ENCODE measurements around the gene UBIAD1.
"Not testable (repeated sequence)": the region's sequence is repeated elsewhere in the genome, so short reads cannot be mapped to it uniquely, and the experiment has no call there.

UBIAD1 gene

DNA sequence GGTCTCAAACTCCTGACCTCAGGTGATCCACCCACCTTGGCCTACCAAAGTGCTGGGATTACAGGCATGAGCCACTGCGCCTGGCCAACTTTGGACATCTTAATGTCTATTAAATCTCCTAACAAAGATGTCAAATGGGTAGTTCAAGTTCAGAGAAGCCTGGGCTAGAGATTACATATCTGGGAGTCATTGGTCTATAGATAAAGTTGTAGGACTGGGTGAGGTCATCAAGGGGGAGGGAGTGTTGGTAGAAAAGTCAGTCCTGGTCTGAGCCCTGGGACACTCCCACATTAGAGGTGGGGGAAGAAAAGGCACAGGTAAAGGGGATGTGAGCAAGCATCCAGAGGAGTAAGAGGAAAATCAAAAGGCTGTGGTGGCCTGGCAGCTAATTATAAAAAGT lies 6.6 kb downstream of the UBIAD1 start:
- DNase-seq (ENCODE audit: low read depth in 4 of 4, low spot score in 1 of 4) = no peak

DNA sequence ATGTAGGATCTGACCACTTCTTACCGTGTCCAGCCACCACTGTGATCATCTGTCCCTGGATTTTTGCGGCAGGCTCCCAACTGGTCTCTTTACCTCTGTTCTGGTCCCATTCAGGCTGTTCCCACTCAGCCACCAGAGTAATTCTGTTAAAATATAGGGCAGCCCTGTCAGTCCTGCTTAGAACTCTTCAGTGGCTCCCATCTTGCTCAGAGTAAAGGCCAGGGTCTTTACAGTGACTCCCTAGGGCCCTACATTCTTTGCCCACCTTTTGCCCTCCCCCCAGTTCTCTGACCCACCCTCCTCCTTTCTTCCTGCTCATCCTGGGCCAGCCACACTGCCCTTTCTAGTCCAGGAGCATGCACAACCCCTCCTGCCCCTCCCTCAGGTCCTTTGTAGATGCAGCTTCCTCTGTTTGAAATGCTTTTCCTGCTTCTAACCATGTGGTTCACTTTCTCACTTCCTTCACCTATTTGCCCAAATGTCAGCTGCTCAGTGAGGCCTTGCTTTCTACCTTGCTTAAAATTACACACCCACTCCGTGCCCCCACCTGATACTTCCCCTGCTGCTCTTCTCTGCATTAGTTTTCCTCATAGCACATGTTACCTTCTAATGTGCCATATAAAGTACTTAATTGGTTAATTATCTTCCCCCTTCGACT lies 7.8 kb downstream of the UBIAD1 start:
- no peak for DNase-seq (ENCODE audit: low read depth in 4 of 4, low spot score in 1 of 4)

DNA sequence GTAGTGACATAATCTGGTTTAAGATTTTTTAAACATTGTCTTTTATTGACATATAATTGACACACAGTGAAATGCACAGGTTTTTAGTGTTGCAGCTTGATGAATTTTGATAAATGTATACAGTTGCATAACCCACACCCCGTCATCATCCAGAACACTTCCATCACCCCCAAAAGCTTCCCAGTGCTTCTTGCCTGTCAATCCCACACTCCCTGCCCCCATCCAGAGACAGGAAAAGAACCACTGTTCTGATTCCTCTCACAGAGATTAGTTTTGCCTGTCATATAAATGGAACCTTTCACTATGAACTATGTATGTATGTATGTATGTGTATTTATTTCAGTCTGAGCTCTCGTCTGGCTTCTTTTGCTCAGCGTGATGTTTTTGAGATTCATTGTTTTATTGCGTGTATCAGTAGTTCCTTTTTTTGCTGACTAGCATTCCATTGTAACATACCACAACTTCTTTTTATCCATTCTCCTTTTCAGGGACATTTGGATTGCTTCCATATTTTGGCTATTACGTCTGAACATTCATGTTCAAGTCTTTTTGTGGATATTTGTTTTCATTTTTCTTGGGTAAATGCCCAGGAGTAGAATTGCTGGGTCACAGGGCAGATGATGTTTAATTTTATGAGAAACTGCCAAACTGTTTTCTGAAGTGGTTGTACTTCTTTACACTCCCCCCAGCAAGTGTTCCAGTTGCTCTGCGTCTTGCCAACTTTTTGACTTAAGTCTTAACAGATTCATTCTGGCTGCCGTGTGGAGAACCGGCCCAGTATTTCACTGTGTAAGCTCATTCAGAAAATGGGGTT lies 8.7 kb downstream of the UBIAD1 start:
- no peak for DNase-seq (ENCODE audit: low read depth in 4 of 4, low spot score in 1 of 4)

DNA sequence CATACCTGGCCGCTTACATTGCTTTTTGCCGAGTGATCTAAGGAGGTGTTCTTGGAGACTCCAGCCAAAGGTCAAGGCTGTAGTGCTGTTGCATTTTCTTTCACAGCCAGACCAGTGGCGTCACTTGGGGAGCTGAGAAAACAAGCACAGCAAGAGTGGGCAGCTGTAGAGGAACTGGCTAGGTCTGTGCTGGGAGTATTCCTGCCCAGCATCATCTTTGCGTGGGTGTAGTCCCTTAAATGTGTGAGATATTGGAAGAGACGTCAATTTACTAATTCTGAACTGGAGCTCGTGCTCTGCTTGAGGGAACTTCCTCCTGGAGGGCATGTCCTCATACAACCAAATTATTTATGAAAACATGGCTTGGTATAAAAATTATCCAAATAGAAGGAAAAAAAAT lies 10.2 kb downstream of the UBIAD1 start:
- DNase-seq (ENCODE audit: low read depth in 4 of 4, low spot score in 1 of 4) = no peak

DNA sequence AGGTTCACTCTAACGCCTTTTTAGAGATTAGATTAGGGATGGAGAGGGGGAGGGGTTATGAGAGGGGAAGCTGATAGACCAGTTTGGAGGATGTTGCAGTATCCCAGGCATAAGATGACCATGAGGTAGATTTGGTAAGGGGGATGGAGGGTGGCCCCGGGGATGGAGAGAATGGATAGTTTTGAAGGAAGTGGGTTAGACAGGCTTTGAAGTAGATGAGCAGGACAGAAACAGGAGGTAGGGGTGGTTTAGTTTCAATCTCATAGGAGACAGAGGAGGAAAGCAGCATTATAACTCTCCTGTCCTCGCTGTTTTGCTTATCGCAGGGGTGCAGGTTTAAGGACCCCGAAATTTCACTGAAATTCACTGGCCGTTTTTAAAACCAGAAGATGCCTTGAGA lies 11.8 kb downstream of the UBIAD1 start:
- DNase-seq (ENCODE audit: low read depth in 4 of 4, low spot score in 1 of 4) = no peak

DNA sequence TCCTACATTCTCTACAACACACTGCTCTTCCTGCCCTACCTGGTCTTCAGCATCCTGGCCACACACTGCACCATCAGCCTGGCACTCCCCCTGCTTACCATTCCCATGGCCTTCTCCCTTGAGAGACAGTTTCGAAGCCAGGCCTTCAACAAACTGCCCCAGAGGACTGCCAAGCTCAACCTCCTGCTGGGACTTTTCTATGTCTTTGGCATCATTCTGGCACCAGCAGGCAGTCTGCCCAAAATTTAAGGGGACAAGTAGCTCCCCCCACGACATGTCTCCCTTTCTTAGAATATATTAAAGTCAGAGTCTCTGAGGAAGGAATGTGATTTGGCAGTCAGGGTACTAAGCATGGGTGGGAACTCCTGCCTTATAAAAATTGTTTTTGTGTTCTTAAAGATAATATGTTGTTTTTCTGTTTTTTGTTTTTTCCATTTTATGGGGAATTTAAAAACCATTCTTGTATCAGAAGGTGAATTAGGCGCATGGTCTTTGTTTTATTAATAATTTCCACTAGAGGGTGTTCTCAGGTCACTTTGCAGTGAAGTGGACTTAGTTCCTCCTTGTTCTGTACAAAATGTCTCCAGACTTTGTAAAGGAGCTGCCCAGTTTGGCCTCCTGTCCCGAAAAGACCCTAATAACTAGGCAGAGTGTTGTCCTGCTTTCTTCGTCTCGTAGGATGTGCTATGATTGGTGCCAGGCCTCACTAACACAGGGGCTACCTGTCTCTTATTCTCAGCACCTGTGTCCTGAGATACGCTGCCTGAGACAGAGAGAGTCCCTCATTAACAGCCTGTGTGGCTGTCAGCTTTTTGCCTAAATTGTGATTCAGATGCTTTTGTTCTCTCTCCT lies 13.1 kb downstream of the UBIAD1 start:
- DNase-seq (ENCODE audit: low read depth in 4 of 4, low spot score in 1 of 4) = no peak

DNA sequence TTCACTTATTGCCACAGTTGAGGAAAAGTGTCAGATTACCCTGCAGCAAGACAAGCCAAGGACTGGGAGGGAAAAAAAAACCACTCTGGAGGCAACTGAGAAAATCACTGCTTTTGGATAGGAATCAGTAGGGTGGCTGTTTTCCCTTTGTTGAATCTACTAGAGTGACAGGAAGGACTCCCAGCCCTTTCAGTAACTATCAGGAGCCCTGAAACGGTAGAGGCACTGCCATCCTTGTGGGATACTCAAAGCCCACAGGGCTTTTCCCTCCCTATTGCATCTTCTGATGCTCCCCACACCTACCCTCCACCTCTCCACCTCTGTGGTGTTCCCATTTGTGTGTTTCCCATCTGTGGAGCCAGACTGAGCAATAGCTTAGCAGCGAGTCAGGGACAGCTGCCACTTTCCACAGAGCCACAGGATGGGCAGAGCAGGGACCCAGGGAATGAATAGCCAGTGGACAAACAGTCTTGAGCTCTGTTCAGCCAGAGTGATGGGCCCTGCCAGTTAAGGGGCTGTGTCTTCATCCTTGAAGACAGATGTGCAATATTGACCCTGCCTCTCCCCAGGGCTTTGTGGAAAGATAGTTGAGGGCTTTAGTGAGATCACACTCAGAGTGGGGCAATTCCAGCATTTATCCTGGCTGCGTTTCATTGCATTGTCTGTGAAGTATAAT lies 13.9 kb downstream of the UBIAD1 start:
- no peak for DNase-seq (ENCODE audit: low read depth in 4 of 4, low spot score in 1 of 4)

DNA sequence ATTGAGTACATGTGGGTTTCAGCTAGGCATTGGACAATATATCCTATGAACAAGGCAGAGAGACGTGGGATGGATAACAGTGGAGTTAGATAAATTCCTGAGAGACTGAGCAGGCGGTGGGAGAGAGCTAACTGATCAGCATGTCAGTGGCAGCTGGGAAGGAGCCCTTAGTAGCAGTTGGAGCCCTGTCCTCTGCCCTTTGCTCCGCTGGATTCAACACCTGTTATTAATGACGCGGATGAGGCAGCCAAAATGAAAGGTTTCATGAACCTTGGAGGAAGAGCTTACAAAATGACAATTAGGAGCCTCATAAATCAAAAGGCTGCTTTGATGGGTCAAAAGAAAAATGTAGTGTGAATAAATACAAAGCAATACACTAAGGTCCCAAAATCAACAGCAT lies 16.1 kb downstream of the UBIAD1 start:
- DNase-seq (ENCODE audit: low read depth in 4 of 4, low spot score in 1 of 4) = no peak

DNA sequence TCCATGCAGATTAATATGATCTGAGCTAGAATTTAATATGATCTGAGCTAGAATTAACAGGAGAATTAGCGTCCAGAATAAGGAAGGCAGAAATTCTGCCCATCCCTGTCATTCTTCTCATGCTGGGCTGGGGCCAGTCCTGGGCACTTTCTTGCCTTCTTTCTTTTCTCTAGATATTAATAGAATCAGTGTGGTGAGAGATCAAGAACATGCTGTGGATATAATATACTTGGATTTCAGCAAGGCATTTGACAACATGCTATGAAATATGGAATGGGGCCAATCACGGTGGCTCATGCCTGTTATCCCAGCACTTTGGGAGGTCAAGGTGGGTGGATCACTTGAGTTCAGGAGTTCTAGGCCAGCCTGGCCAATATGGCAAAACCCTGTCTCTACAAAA lies 18.1 kb downstream of the UBIAD1 start:
- DNase-seq (ENCODE audit: low read depth in 4 of 4, low spot score in 1 of 4) = no peak

DNA sequence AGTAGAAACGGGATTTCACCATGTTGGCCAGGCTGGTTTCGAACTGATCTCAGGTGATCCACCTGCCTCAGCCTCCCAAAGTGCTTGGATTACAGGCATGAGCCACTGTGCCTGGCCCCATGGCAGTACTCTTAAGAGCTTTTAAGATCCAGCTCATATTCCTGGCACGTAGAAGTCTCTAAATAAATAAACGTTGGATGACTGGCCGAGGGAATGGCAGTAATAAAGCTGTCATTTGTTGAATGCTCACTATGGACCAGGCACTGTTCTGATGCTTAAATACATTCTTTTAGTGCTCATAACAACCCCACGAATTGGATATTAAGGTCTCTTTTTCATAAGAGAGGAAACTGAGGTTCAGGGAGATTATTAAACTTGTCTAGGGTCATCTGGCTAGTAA lies 20.9 kb downstream of the UBIAD1 start:
- DNase-seq (ENCODE audit: low read depth in 4 of 4, low spot score in 1 of 4) = no peak

DNA sequence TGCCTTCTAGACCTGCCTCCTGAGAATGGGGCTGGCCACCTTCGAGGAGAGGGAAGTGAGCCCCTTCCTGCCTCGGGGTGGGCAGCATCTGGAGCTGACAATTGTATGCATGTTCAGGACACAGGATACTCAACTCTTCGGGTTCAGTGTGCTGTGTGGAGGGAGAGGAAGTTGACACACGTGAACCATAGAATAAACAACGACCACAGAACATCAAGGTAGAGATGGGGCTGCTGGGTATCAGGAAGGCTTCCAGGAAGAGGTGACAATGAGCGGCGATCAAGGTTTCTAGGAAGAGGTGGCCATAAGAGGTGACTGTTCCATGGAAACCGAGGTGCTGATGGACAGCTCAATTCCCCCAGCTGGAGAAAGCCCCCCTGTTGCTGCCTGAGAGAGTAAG lies 22.0 kb downstream of the UBIAD1 start:
- no peak for DNase-seq (ENCODE audit: low read depth in 4 of 4, low spot score in 1 of 4)

DNA sequence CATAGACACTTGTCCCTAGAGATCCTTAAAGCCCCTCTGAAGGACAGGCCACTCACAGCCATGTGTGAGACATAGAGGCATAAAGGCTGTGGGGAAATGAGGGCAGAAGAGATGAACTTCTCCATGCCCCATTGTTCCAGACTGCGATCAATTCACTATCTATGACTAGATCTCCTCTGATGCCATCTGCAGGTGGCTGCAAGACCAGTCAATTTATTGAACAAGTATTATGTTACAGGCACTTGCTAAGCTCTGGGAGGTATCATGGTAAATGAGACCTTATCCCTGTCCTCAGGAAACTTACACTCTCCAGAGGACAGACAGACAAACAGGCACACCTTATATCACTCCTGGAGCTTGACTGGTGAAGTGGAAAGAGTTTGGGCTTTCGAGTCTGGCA lies 22.9 kb downstream of the UBIAD1 start:
- no peak for DNase-seq (ENCODE audit: low read depth in 4 of 4, low spot score in 1 of 4)

DNA sequence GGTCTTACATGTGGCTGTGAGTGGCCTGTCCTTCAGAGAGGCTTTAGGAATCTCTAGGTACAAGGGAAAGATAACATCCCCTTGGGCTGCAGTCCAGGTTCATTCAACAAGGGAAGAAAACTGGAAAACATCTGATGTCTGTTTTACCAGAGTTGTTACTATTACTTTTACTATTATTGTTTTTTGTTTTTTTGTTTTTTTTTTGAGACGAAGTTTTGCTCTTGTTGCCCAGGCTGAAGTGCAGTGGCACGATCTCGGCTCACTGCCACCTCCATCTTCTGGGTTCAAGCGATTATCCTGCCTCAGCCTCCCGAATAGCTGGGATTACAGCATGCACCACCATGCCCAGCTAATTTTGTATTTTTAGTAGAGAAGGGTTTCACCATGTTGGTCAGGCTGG lies 24.8 kb downstream of the UBIAD1 start:
- DNase-seq (ENCODE audit: low read depth in 4 of 4, low spot score in 1 of 4) = not testable (repeated sequence)

DNA sequence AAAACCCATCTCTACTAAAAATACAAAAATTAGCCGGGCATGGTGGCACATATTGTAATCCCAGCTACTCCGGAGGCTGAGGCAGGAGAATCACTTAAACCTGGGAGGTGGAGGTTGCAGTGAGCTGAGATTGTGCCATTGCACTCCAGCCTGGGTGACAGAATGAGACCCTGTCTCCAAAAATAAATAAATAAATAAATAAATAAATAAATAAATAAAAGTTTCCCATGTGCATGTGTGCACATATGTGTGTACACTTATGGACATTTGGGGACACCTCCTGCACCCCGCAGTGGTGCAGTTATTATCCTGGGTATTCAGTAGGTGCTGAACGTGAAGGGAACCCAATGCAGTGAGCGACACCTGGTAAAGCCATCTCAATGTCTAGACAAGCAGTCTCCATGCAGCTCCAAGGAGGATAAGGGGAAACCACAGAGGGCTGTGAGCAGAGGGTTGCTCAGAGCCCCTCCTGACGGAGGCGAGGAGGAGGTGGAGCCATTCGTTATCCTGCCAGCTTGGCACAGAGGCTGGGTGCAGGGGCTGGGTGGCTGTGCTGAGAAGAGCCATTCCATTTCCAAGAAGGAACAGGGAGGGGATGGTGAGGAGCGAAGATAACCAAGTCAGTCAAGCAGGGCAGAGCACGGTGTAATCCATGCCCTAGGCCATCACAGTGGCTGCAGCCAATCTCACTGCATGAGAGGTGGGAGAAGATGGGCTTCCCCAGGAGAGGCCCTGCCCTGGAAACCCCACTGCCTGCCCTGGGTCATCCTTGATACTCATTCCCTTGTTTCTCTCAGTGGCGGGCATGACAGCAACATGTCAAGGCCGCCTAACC lies 25.6 kb downstream of the UBIAD1 start:
- DNase-seq (ENCODE audit: low read depth in 4 of 4, low spot score in 1 of 4) = no peak

DNA sequence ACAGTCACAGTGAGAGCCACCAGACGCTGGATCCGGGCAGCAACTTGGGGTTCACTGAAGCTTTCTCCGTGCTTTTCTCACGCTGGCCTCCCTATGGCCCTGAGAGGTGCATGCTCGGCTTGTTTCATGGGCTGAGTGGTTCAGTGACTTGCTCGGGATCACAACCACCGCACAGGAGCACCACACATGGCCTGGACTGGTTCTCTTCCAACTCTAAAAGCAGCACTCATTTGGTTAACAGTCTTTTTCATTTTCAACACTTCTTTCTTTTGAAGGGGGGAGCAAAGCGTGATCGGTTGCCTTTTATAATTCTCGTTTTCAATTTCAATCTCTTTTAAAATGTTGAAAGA lies 26.2 kb downstream of the UBIAD1 start:
- no peak for DNase-seq (ENCODE audit: low read depth in 4 of 4, low spot score in 1 of 4)

DNA sequence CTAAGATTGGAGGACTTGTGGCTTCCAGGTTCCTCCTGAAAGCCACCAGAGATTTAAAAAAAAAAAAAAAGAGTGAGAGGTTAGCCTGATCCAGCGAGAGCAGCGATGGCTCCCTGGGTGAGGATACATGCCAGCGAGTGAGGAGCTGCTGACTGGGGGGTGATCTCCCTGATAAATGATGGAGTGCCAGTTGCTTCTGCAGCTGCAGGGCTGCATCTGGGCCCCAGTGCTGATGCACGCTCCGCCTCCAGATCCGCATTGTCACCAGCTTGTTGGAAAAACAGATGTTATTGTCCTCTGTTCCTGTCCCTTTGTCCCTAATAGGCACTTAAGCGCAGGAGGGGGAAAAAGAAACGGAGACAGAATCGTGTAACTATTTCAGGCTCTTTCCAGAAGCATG lies 28.6 kb downstream of the UBIAD1 start:
- no peak for DNase-seq (ENCODE audit: low read depth in 4 of 4, low spot score in 1 of 4)

DNA sequence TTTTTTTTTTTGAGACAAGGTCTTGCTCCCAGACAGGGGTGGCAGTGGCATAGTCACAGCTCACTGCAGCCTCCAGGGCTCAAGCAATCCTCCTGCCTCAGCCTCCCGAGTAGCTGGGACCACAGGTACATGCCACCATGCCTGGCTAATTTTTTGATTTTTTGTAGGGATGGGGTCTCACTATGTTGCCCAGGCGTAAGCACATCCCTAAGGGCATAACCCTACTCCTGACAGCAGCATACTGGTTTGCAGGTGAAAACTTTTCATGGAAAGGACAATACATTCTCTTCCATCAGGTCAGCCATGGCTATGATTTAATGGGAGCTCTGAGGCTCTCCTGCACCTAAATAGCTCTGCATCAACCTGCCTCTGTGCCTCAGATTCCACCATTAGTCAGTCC lies 29.4 kb downstream of the UBIAD1 start:
- no peak for DNase-seq (ENCODE audit: low read depth in 4 of 4, low spot score in 1 of 4)

DNA sequence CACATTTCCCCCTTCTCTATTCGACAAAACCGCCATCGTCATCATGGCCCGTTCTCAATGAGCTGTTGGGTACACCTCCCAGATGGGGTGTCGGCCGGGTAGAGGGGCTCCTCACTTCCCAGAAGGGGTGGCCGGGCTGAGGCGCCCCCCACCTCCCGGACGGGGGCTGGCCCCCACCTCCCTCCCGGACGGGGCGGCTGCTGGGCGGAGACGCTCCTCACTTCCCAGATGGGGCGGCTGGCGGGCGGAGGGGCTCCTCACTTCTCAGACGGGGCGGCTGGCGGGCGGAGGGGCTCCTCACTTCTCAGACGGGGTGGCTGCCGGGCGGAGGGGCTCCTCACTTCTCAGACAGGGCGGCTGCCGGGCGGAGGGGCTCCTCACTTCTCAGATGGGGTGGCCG lies 32.5 kb downstream of the UBIAD1 start:
- not testable (repeated sequence) for DNase-seq (ENCODE audit: low read depth in 4 of 4, low spot score in 1 of 4)

DNA sequence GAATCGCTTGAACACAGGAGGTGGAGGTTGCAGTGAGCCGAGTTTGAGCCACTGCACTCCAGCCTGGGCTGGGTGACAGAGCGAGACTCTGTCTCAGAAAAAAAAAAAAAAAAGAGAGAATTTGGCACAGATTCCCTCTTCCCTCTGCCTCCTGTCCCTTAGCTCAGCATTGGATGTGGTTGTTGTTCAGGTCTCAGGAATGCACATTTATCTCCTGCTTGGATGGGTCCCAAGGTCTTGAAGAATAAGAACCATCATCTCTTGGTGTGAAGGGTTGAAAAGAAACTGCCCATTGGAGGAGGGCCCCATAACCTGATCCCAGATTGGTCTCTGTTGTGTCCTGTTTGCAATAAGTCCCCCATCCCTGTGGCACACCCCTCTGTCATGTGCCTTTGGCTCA lies 34.9 kb downstream of the UBIAD1 start:
- no peak for DNase-seq (ENCODE audit: low read depth in 4 of 4, low spot score in 1 of 4)

DNA sequence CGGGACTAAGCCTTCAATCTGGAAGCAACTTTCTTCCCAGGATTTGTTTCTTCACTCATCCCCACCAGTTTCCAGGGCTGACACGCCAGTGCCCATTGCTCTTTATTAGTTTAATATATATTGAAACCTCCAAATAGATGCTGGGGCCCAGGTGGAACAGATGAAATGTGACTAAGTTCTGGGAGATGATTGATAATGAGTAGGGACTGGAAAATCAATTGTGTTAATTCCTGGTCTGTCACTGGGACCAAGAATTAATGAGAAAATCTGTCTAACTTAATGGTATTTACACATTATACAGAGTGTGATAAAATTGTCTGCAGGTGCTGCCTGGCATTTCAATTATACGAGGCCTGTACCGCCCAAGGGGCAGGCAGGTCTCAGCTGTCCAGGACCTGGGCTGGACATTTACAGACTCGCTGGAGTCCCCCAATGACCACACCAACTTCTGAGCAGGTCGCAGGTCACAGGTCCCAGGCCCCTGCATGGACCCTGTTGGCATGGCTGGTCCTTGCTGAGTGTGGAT lies 35.8 kb downstream of the UBIAD1 start:
- DNase-seq (ENCODE audit: low read depth in 4 of 4, low spot score in 1 of 4) = no peak

Data from stimulated activated CD4-positive, alpha-beta T cell treated with anti-CD3 and anti-CD28 coated beads, Interleukin-1b, Interleukin-23, amount 100 ng/mL, for 24 hours (primary cell).